ENCODE measurements around the gene UHRF2.

The UHRF2 gene

GRCh38 chr9:6443661-6444060 is 30.7 kb downstream of the UHRF2 start:
- Histone ChIP-seq H3K4me1 (ENCODE audit: insufficient read depth, low read length, poor library complexity, severe bottlenecking) (no peaks in the 10 kb centered on the region), H3K4me2 (ENCODE audit: low read depth, low read length, poor library complexity, severe bottlenecking) (no peak overlapping the region), H2AFZ (ENCODE audit: low read length) (no peak overlapping the region), H3K79me2 (ENCODE audit: insufficient read depth, low read length) (peaks cover 98% of the 10 kb centered on the region), H3K9me2 (replicated peaks; ENCODE audit: low read depth, low read length) (no peaks in the 10 kb centered on the region), H4K20me1 (ENCODE audit: insufficient read depth, low read length, poor library complexity, severe bottlenecking) (peaks cover 64% of the 10 kb centered on the region), H3F3A (ENCODE audit: low read depth) (no peaks in the 10 kb centered on the region), H3K9ac (ENCODE audit: low read depth, low read length, poor library complexity, severe bottlenecking) (no peak overlapping the region), H3K27me3 (ENCODE audit: insufficient read depth, low read length, poor library complexity, severe bottlenecking) (no peaks in the 10 kb centered on the region), H3K36me3 (ENCODE audit: insufficient read depth, low read length) (peaks cover 16% of the 10 kb centered on the region; the same call in 1 of the 2 replicates), H3K4me3 (ENCODE audit: low read length, poor library complexity, severe bottlenecking) (no peak overlapping the region), H3K9me3 (ENCODE audit: insufficient read depth, low read depth, low read length) (no peaks in the 10 kb centered on the region)
- no peak for TF ChIP-seq EZH2phosphoT487 (IDR thresholded peaks at IDR 0.05; ENCODE audit: borderline replicate concordance)
- TF ChIP-seq, protein P1, sequence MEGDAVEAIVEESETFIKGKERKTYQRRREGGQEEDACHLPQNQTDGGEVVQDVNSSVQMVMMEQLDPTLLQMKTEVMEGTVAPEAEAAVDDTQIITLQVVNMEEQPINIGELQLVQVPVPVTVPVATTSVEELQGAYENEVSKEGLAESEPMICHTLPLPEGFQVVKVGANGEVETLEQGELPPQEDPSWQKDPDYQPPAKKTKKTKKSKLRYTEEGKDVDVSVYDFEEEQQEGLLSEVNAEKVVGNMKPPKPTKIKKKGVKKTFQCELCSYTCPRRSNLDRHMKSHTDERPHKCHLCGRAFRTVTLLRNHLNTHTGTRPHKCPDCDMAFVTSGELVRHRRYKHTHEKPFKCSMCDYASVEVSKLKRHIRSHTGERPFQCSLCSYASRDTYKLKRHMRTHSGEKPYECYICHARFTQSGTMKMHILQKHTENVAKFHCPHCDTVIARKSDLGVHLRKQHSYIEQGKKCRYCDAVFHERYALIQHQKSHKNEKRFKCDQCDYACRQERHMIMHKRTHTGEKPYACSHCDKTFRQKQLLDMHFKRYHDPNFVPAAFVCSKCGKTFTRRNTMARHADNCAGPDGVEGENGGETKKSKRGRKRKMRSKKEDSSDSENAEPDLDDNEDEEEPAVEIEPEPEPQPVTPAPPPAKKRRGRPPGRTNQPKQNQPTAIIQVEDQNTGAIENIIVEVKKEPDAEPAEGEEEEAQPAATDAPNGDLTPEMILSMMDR (conservative IDR thresholded peaks at IDR 0.05; ENCODE audit: low read length) = no peak

GRCh38 chr9:6444128-6444527 is 31.1 kb downstream of the UHRF2 start:
- Histone ChIP-seq H3K9ac (ENCODE audit: low read depth, low read length, poor library complexity, severe bottlenecking) (no peak overlapping the region), H2AFZ (ENCODE audit: low read length) (no peak overlapping the region), H3K9me3 (ENCODE audit: insufficient read depth, low read depth, low read length) (no peaks in the 10 kb centered on the region), H3K4me3 (ENCODE audit: low read length, poor library complexity, severe bottlenecking) (no peak overlapping the region), H4K20me1 (ENCODE audit: insufficient read depth, low read length, poor library complexity, severe bottlenecking) (peaks cover 66% of the 10 kb centered on the region), H3K9me2 (replicated peaks; ENCODE audit: low read depth, low read length) (no peaks in the 10 kb centered on the region), H3K27me3 (ENCODE audit: insufficient read depth, low read length, poor library complexity, severe bottlenecking) (no peaks in the 10 kb centered on the region), H3F3A (ENCODE audit: low read depth) (no peaks in the 10 kb centered on the region), H3K4me1 (ENCODE audit: insufficient read depth, low read length, poor library complexity, severe bottlenecking) (no peaks in the 10 kb centered on the region), H3K4me2 (ENCODE audit: low read depth, low read length, poor library complexity, severe bottlenecking) (no peak overlapping the region), H3K79me2 (ENCODE audit: insufficient read depth, low read length) (peaks cover 98% of the 10 kb centered on the region), H3K36me3 (ENCODE audit: insufficient read depth, low read length) (peaks cover 16% of the 10 kb centered on the region; the same call in 1 of the 2 replicates)
- no peak for TF ChIP-seq EZH2phosphoT487 (IDR thresholded peaks at IDR 0.05; ENCODE audit: borderline replicate concordance)
- TF ChIP-seq, protein P1 (conservative IDR thresholded peaks at IDR 0.05; ENCODE audit: low read length) = no peak

GRCh38 chr9:6449086-6449485 is 36.1 kb downstream of the UHRF2 start:
- no peak overlapping the region for H2AFZ ChIP-seq (ENCODE audit: low read length)
- no peaks in the 10 kb centered on the region for H3K9me3 ChIP-seq (ENCODE audit: insufficient read depth, low read depth, low read length)
- H3K79me2 ChIP-seq (ENCODE audit: insufficient read depth, low read length) = peaks cover 98% of the 10 kb centered on the region
- H4K20me1 ChIP-seq (ENCODE audit: insufficient read depth, low read length, poor library complexity, severe bottlenecking) = peaks cover 62% of the 10 kb centered on the region
- TF ChIP-seq, protein P1 (conservative IDR thresholded peaks at IDR 0.05; ENCODE audit: low read length) = no peak
- TF ChIP-seq EZH2phosphoT487 (IDR thresholded peaks at IDR 0.05; ENCODE audit: borderline replicate concordance) = no peak
- no peaks in the 10 kb centered on the region for H3K9me2 ChIP-seq (replicated peaks; ENCODE audit: low read depth, low read length)
- H3K4me2 ChIP-seq (ENCODE audit: low read depth, low read length, poor library complexity, severe bottlenecking) = no peak overlapping the region
- no peak overlapping the region for H3K4me3 ChIP-seq (ENCODE audit: low read length, poor library complexity, severe bottlenecking)
- H3K27me3 ChIP-seq (ENCODE audit: insufficient read depth, low read length, poor library complexity, severe bottlenecking) = no peaks in the 10 kb centered on the region
- no peaks in the 10 kb centered on the region for H3F3A ChIP-seq (ENCODE audit: low read depth)
- peaks cover 8% of the 10 kb centered on the region; the same call in 1 of the 2 replicates for H3K36me3 ChIP-seq (ENCODE audit: insufficient read depth, low read length)
- H3K9ac ChIP-seq (ENCODE audit: low read depth, low read length, poor library complexity, severe bottlenecking) = no peak overlapping the region
- no peaks in the 10 kb centered on the region for H3K4me1 ChIP-seq (ENCODE audit: insufficient read depth, low read length, poor library complexity, severe bottlenecking)
